Urinary bladder (tissue), 4 donors: ENCODE results near the gene SGCA. TPM values are rescaled to one million over a fixed set of nuclear protein-coding genes. Genes with fewer than 3 reads are reported as not detected.

Experiments
- DNase-seq: peaks from one replicate; pipeline ENCODE4 v3.0.0-alpha.2; 2015; ENCODE audit errors: extremely low spot score
- H3K27ac ChIP-seq: one replicate; pipeline ENCODE4 v1.5.1; 2013; ENCODE audit warnings: low read depth, mild to moderate bottlenecking, moderate library complexity
- H3K36me3 ChIP-seq: one replicate; pipeline ENCODE4 v1.6.1; 2013; ENCODE audit warnings: mild to moderate bottlenecking, moderate library complexity; ENCODE audit not compliant: insufficient read depth
- H3K4me1 ChIP-seq: one replicate; pipeline ENCODE4 v1.6.1; 2013; ENCODE audit warnings: mild to moderate bottlenecking, moderate library complexity; ENCODE audit not compliant: insufficient read depth
- H3K4me3 ChIP-seq: one replicate; pipeline ENCODE4 v1.5.1; 2013; ENCODE audit warnings: low read depth, low read length
- WGBS: extraction: QIAGEN DNeasy Blood & Tissue Kit; methylation state at CpG from one replicate; pipeline ENCODE4 v1.1.7; 2013; 5-methylcytosine and 5-hydroxymethylcytosine counted together
- polyA plus RNA-seq: library from polyadenylated mRNA; stranded (reverse); fragments of 200-250 nt; gene quantifications from one replicate; pipeline ENCODE4 v1.2.3, GENCODE V29; 2013
- total RNA-seq: library from RNA; depleted of rRNA; stranded (reverse); fragments of >200 nt; gene quantifications from one replicate; pipeline ENCODE4 v1.2.3, GENCODE V29; 2014
- donor health status: healthy with polysubstance abuse.
- donor health status: healthy.

Gene SGCA
- total and polyA plus RNA-seq, 2 donors, result 15.4 to 89.1 TPM

- Histone ChIP-seq H3K36me3 (no peaks in the 10 kb centered on the region), H3K4me1 (no peaks in the 10 kb centered on the region), H3K27ac (peak overlapping the region; percentile 39), H3K4me3 (no peak overlapping the region)
- no peak for DNase-seq
- WGBS, result 86% methylated on average over 8 of the region's 8 CpGs
Observed at GRCh38 chr17:50207792-50208567, 42.2 kb downstream of the SGCA start.

GRCh38 chr17:50208611-50209061 is 42.8 kb downstream of the SGCA start:
- Histone ChIP-seq H3K4me1 (no peaks in the 10 kb centered on the region), H3K4me3 (no peak overlapping the region), H3K36me3 (no peaks in the 10 kb centered on the region), H3K27ac (peak overlapping the region; percentile 39)
- no peak for DNase-seq
- 61% methylated on average over 3 of the region's 3 CpGs for WGBS

GRCh38 chr17:50209133-50209471 is 43.3 kb downstream of the SGCA start:
- 66% methylated on average over 6 of the region's 6 CpGs for WGBS
- no peak for DNase-seq
- Histone ChIP-seq H3K36me3 (no peaks in the 10 kb centered on the region), H3K4me1 (no peaks in the 10 kb centered on the region), H3K27ac (peak overlapping the region; percentile 12), H3K4me3 (no peak overlapping the region)

GRCh38 chr17:50209472-50210239 is 43.9 kb downstream of the SGCA start:
- WGBS, result 19% methylated on average over 16 of the region's 16 CpGs
- DNase-seq, result peak; percentile 84
- peak overlapping the region; percentile 94 for H3K27ac ChIP-seq
- H3K36me3 ChIP-seq, result no peaks in the 10 kb centered on the region
- no peaks in the 10 kb centered on the region for H3K4me1 ChIP-seq
- no peak overlapping the region for H3K4me3 ChIP-seq

- 11% methylated on average over 26 of the region's 26 CpGs for WGBS
- peak; percentile 69 for DNase-seq
Observed at GRCh38 chr17:50210240-50211225, 44.7 kb downstream of the SGCA start.

GRCh38 chr17:50211249-50212120 is 45.7 kb downstream of the SGCA start:
- H3K4me3 ChIP-seq, result no peak overlapping the region
- 38% methylated on average over 9 of the region's 9 CpGs for WGBS

More at GRCh38 chr17:50210240-50211225, 44.7 kb downstream of the SGCA start:
- Histone ChIP-seq H3K4me1 (no peaks in the 10 kb centered on the region), H3K4me3 (no peak overlapping the region), H3K27ac (peak overlapping the region; percentile 94), H3K36me3 (no peaks in the 10 kb centered on the region)

GRCh38 chr17:50212121-50212843 is 46.5 kb downstream of the SGCA start:
- WGBS, result 35% methylated on average over 15 of the region's 15 CpGs
- Histone ChIP-seq H3K4me1 (no peaks in the 10 kb centered on the region), H3K27ac (no peak overlapping the region), H3K4me3 (no peak overlapping the region), H3K36me3 (no peaks in the 10 kb centered on the region)
- DNase-seq, result no peak

More at GRCh38 chr17:50211249-50212120, 45.7 kb downstream of the SGCA start:
- Histone ChIP-seq H3K27ac (no peak overlapping the region), H3K4me1 (no peaks in the 10 kb centered on the region), H3K36me3 (no peaks in the 10 kb centered on the region)
- DNase-seq, result no peak

GRCh38 chr17:50213026-50214022 is 47.5 kb downstream of the SGCA start:
- H3K27ac ChIP-seq, result no peak overlapping the region
- H3K4me1 ChIP-seq, result peaks cover 1% of the 10 kb centered on the region
- no peak overlapping the region for H3K4me3 ChIP-seq
- 73% methylated on average over 9 of the region's 9 CpGs for WGBS
- no peak for DNase-seq
- no peaks in the 10 kb centered on the region for H3K36me3 ChIP-seq

GRCh38 chr17:50214976-50215760 is 49.4 kb downstream of the SGCA start:
- Histone ChIP-seq H3K36me3 (no peaks in the 10 kb centered on the region), H3K27ac (peak overlapping the region; percentile 73), H3K4me3 (no peak overlapping the region), H3K4me1 (peaks cover 1% of the 10 kb centered on the region)
- DNase-seq, result no peak
- 56% methylated on average over 8 of the region's 8 CpGs for WGBS

GRCh38 chr17:50217591-50217990 is 51.8 kb downstream of the SGCA start:
- Histone ChIP-seq H3K4me3 (no peak overlapping the region), H3K4me1 (peaks cover 1% of the 10 kb centered on the region), H3K36me3 (no peaks in the 10 kb centered on the region), H3K27ac (no peak overlapping the region)
- 29% methylated on average over 3 of the region's 3 CpGs for WGBS
- DNase-seq, result no peak
